ENCODE measurements around the gene PPP3R1.

Gene PPP3R1

GRCh38 chr2:68252400-68253218 is at the start of gene PPP3R1:
TSS of gene PPP3R1 (minus strand) at chr2:68252532. CDS start at chr2:68252127, 405 bp downstream.
- Histone ChIP-seq H3K4me1 (ENCODE audit: insufficient read depth, low read length, severe bottlenecking) (peaks cover 58% of the 10 kb centered on the region), H3K9me3 (ENCODE audit: low read length) (no peaks in the 10 kb centered on the region), H3K4me2 (ENCODE audit: low read length) (peak within 1 kb of the TSS; percentile 91), H3K27me3 (ENCODE audit: insufficient read depth, low read length) (no peaks in the 10 kb centered on the region), H3K79me2 (ENCODE audit: insufficient read depth, low read length) (peaks cover 43% of the 10 kb centered on the region), H3F3A (ENCODE audit: insufficient read depth, low read length) (no peaks in the 10 kb centered on the region), H3K4me3 (ENCODE audit: low read depth, low read length, poor library complexity, severe bottlenecking) (peak within 1 kb of the TSS; percentile 81), H2AFZ (ENCODE audit: low read length) (no peak within 1 kb of the TSS), H3K9ac (ENCODE audit: low read length) (peak within 1 kb of the TSS; percentile 98), H3K9me2 (ENCODE audit: low read depth, low read length) (no peaks in the 10 kb centered on the region), H3K27ac (ENCODE audit: low read depth, low read length, poor library complexity, severe bottlenecking) (peak within 1 kb of the TSS; percentile 91), H3K36me3 (ENCODE audit: insufficient read depth, low read length) (peaks cover 18% of the 10 kb centered on the region; the same call in 1 of the 2 replicates), H4K20me1 (ENCODE audit: insufficient read depth, low read length) (peaks cover 6% of the 10 kb centered on the region)
- no peak for TF ChIP-seq CTCF (IDR thresholded peaks at IDR 0.05; ENCODE audit: low read length)
- TF ChIP-seq EZH2 (IDR thresholded peaks at IDR 0.05; ENCODE audit: borderline replicate concordance, low read length) = no peak

GRCh38 chr2:68295516-68295915 is 43.2 kb upstream of the PPP3R1 start:
- no peaks in the 10 kb centered on the region for H3K27me3 ChIP-seq (ENCODE audit: insufficient read depth, low read length)
- no peak overlapping the region for H3K4me3 ChIP-seq (ENCODE audit: low read depth, low read length, poor library complexity, severe bottlenecking)
- H3K9me3 ChIP-seq (ENCODE audit: low read length) = no peaks in the 10 kb centered on the region
- H3K4me2 ChIP-seq (ENCODE audit: low read length) = no peak overlapping the region
- H4K20me1 ChIP-seq (ENCODE audit: insufficient read depth, low read length) = no peaks in the 10 kb centered on the region
- no peak overlapping the region for H2AFZ ChIP-seq (ENCODE audit: low read length)
- H3F3A ChIP-seq (ENCODE audit: insufficient read depth, low read length) = no peaks in the 10 kb centered on the region
- no peaks in the 10 kb centered on the region for H3K79me2 ChIP-seq (ENCODE audit: insufficient read depth, low read length)
- TF ChIP-seq CTCF (IDR thresholded peaks at IDR 0.05; ENCODE audit: low read length) = no peak
- no peak for TF ChIP-seq EZH2 (IDR thresholded peaks at IDR 0.05; ENCODE audit: borderline replicate concordance, low read length)
- no peak overlapping the region for H3K27ac ChIP-seq (ENCODE audit: low read depth, low read length, poor library complexity, severe bottlenecking)
- no peaks in the 10 kb centered on the region for H3K36me3 ChIP-seq (ENCODE audit: insufficient read depth, low read length)
- no peak overlapping the region for H3K9ac ChIP-seq (ENCODE audit: low read length)
- no peaks in the 10 kb centered on the region for H3K9me2 ChIP-seq (ENCODE audit: low read depth, low read length)
- H3K4me1 ChIP-seq (ENCODE audit: insufficient read depth, low read length, severe bottlenecking) = peaks cover 7% of the 10 kb centered on the region

- Histone ChIP-seq H3K9me3 (ENCODE audit: low read length) (no peaks in the 10 kb centered on the region), H3F3A (ENCODE audit: insufficient read depth, low read length) (no peaks in the 10 kb centered on the region), H3K9me2 (ENCODE audit: low read depth, low read length) (no peaks in the 10 kb centered on the region), H3K36me3 (ENCODE audit: insufficient read depth, low read length) (no peaks in the 10 kb centered on the region), H3K79me2 (ENCODE audit: insufficient read depth, low read length) (no peaks in the 10 kb centered on the region), H4K20me1 (ENCODE audit: insufficient read depth, low read length) (no peaks in the 10 kb centered on the region), H3K4me3 (ENCODE audit: low read depth, low read length, poor library complexity, severe bottlenecking) (no peak overlapping the region), H3K27ac (ENCODE audit: low read depth, low read length, poor library complexity, severe bottlenecking) (no peak overlapping the region), H3K9ac (ENCODE audit: low read length) (no peak overlapping the region), H2AFZ (ENCODE audit: low read length) (no peak overlapping the region), H3K4me1 (ENCODE audit: insufficient read depth, low read length, severe bottlenecking) (peaks cover 7% of the 10 kb centered on the region), H3K27me3 (ENCODE audit: insufficient read depth, low read length) (no peaks in the 10 kb centered on the region), H3K4me2 (ENCODE audit: low read length) (no peak overlapping the region)
- TF ChIP-seq EZH2 (IDR thresholded peaks at IDR 0.05; ENCODE audit: borderline replicate concordance, low read length) (no peak), CTCF (IDR thresholded peaks at IDR 0.05; ENCODE audit: low read length) (no peak)
Observed at GRCh38 chr2:68294913-68295312, 42.6 kb upstream of the PPP3R1 start.

Measured in OCI-LY1 (cell line).